ENCODE results near the gene GPRC5C. TPM values are rescaled to one million over a fixed set of nuclear protein-coding genes. Genes with fewer than 3 reads are reported as not detected.

Gene GPRC5C
- total and polyA plus RNA-seq, 2 of the 13 experiments (the other 11 are each of a cell fraction or from before 2014, with no cell fraction given) = 85.6 to 300 TPM

GRCh38 chr17:74417178-74418045 lies 14.5 kb upstream of the GPRC5C start (continued):
- TF ChIP-seq, protein P1, sequence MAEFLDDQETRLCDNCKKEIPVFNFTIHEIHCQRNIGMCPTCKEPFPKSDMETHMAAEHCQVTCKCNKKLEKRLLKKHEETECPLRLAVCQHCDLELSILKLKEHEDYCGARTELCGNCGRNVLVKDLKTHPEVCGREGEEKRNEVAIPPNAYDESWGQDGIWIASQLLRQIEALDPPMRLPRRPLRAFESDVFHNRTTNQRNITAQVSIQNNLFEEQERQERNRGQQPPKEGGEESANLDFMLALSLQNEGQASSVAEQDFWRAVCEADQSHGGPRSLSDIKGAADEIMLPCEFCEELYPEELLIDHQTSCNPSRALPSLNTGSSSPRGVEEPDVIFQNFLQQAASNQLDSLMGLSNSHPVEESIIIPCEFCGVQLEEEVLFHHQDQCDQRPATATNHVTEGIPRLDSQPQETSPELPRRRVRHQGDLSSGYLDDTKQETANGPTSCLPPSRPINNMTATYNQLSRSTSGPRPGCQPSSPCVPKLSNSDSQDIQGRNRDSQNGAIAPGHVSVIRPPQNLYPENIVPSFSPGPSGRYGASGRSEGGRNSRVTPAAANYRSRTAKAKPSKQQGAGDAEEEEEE (CRISPR knock-in tag; IDR thresholded peaks at IDR 0.05; ENCODE audit: borderline replicate concordance) = 0 out of 2 replicates have a peak, but pooled peaks have one; percentile 62
- peak; percentile 69; the same call in 1 of the 2 replicates for TF ChIP-seq ZNF44 (CRISPR knock-in tag; IDR thresholded peaks at IDR 0.05)
- TF ChIP-seq ZNF232 (CRISPR knock-in tag; IDR thresholded peaks at IDR 0.05; ENCODE audit: borderline replicate concordance) = peak; percentile 40; the same call in 1 of the 2 replicates
- TF ChIP-seq KAT7 (CRISPR knock-in tag; IDR thresholded peaks at IDR 0.05; ENCODE audit: borderline replicate concordance) = no peak; the same call in 1 of the 2 replicates
- no peak for TF ChIP-seq EZH2 (conservative IDR thresholded peaks at IDR 0.05; ENCODE audit: low read depth, low read length)
- TF ChIP-seq ZNF180 (CRISPR knock-in tag; IDR thresholded peaks at IDR 0.05; ENCODE audit: borderline replicate concordance, low read depth) = no peak
- no peak for TF ChIP-seq ISX (CRISPR knock-in tag; conservative IDR thresholded peaks at IDR 0.05)
- TF ChIP-seq, protein P2, sequence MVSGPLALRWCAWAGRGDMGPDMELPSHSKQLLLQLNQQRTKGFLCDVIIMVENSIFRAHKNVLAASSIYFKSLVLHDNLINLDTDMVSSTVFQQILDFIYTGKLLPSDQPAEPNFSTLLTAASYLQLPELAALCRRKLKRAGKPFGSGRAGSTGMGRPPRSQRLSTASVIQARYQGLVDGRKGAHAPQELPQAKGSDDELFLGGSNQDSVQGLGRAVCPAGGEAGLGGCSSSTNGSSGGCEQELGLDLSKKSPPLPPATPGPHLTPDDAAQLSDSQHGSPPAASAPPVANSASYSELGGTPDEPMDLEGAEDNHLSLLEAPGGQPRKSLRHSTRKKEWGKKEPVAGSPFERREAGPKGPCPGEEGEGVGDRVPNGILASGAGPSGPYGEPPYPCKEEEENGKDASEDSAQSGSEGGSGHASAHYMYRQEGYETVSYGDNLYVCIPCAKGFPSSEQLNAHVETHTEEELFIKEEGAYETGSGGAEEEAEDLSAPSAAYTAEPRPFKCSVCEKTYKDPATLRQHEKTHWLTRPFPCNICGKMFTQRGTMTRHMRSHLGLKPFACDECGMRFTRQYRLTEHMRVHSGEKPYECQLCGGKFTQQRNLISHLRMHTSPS (CRISPR knock-in tag; IDR thresholded peaks at IDR 0.05; ENCODE audit: low read depth) = peak; percentile 57; the same call in 1 of the 2 replicates
- no peak for TF ChIP-seq SNRNP70 (IDR thresholded peaks at IDR 0.05; ENCODE audit: low read depth, low read length)
- no peak for TF ChIP-seq ZNF878 (CRISPR knock-in tag; IDR thresholded peaks at IDR 0.05)
- 0 out of 2 replicates have a peak, but pooled peaks have one; percentile 39 for TF ChIP-seq RXRB (CRISPR knock-in tag; IDR thresholded peaks at IDR 0.05; ENCODE audit: borderline replicate concordance)
- TF ChIP-seq ZFY (CRISPR knock-in tag; IDR thresholded peaks at IDR 0.05) = peak; percentile 53
- TF ChIP-seq ZNF781 (CRISPR knock-in tag; IDR thresholded peaks at IDR 0.05; ENCODE audit: borderline replicate concordance, not compliant biosample characterization) = no peak
- peak; percentile 40; the same call in 1 of the 2 replicates for TF ChIP-seq SPEN (CRISPR knock-in tag; IDR thresholded peaks at IDR 0.05; ENCODE audit: low read depth)
- TF ChIP-seq ZNF441 (CRISPR knock-in tag; IDR thresholded peaks at IDR 0.05; ENCODE audit: borderline replicate concordance) = no peak
- TF ChIP-seq, protein P3, sequence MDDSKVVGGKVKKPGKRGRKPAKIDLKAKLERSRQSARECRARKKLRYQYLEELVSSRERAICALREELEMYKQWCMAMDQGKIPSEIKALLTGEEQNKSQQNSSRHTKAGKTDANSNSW (CRISPR knock-in tag; IDR thresholded peaks at IDR 0.05; ENCODE audit: borderline replicate concordance) = no peak
- TF ChIP-seq CEBPB (IDR thresholded peaks at IDR 0.05; ENCODE audit: borderline replicate concordance, low read depth, low read length) = no peak
- TF ChIP-seq SALL1 (CRISPR knock-in tag; IDR thresholded peaks at IDR 0.05) = peak; percentile 83
- 0 out of 2 replicates have a peak, but pooled peaks have one; percentile 20 for TF ChIP-seq THRA (CRISPR knock-in tag; IDR thresholded peaks at IDR 0.05; ENCODE audit: borderline replicate concordance)
- no peak for TF ChIP-seq PAWR (CRISPR knock-in tag; IDR thresholded peaks at IDR 0.05; ENCODE audit: borderline replicate concordance)
- TF ChIP-seq CHCHD3 (CRISPR knock-in tag; IDR thresholded peaks at IDR 0.05) = peak; percentile 90; the same call in 1 of the 2 replicates

Measured in HepG2 (cell line).